Ovary (tissue), 3 donors: ENCODE measurements around the gene PDS5B.

ENCODE experiments used
- CTCF ChIP-seq, 3 donors: fragments of 450-650 bp in 2 of 3; fragments of 200-600 bp in 1 of 3; IDR thresholded peaks; one replicate each; pipeline versions ENCODE4 v1.5.1 to v1.8.0; 2016 to 2022; ENCODE audit warnings: antibody characterized with exemption in 3 of 3, mild to moderate bottlenecking in 1 of 3
- EP300 ChIP-seq: sonication (generic); formaldehyde crosslinking; IDR thresholded peaks from one replicate; pipeline ENCODE4 v1.6.1; 2017; ENCODE audit warnings: antibody characterized with exemption
- donor health status: DM: no; HTN: no; CAD: no.

GRCh38 chr13:32538143-32538620 lies 48.1 kb upstream of the PDS5B start:
- TF ChIP-seq CTCF (IDR thresholded peaks at IDR 0.05) (no peak), EP300 (no peak)
